T-helper 17 cell (primary cell): ENCODE results near the gene RNF150. TPM values are rescaled to one million over a fixed set of nuclear protein-coding genes. Genes with fewer than 3 reads are reported as not detected.

Experiments
- ATAC-seq: fragments of 150-1000 bp; cut with Tn5 transposase; 2 replicates; pipeline ENCODE4 v1.10.0; 2021; ENCODE audit warnings: mild to moderate bottlenecking, moderate library complexity
- DNase-seq, 3 donors: peaks; one replicate each; pipeline versions ENCODE4 v3.0.0 to v3.0.0-alpha.2; 2020 to 2021
- H3K9me3 ChIP-seq: one replicate; pipeline ENCODE4 v1.7.0; 2013; ENCODE audit warnings: low read length, mild to moderate bottlenecking; ENCODE audit not compliant: control insufficient read depth, poor library complexity, severe bottlenecking
- H3K27ac Mint-ChIP-seq: one replicate; pipeline ENCODE4 v1.8.0; 2022; ENCODE audit warnings: mild to moderate bottlenecking, moderate library complexity, mixed read lengths
- H3K27me3 Mint-ChIP-seq: one replicate; pipeline ENCODE4 v1.8.0; 2022; ENCODE audit warnings: mixed read lengths
- H3K36me3 Mint-ChIP-seq: one replicate; pipeline ENCODE4 v1.8.0; 2022; ENCODE audit warnings: low read depth, mixed read lengths
- H3K4me1 Mint-ChIP-seq: one replicate; pipeline ENCODE4 v1.8.0; 2022; ENCODE audit warnings: mild to moderate bottlenecking, mixed read lengths
- H3K4me3 Mint-ChIP-seq: one replicate; pipeline ENCODE4 v1.8.0; 2022; ENCODE audit warnings: mild to moderate bottlenecking, moderate library complexity, mixed read lengths
- total RNA-seq, 4 donors: library from RNA in 2 of 4; stranded (reverse) in 2 of 4; gene quantifications; one replicate each; pipeline ENCODE4 v1.2.3 and lab custom pipeline; 2022 to 2026

RNF150 gene
- total RNA-seq, 2 donors from 2014 or later: not detected

GRCh38 chr4:140928880-140929279, 204.4 kb downstream of the RNF150 start:
- peaks cover 22% of the 10 kb centered on the region for H3K27me3 Mint-ChIP-seq
- no peak overlapping the region for H3K27ac Mint-ChIP-seq
- no peaks in the 10 kb centered on the region for H3K9me3 ChIP-seq
- H3K4me3 Mint-ChIP-seq: no peak overlapping the region
- ATAC-seq: no peak
- no peaks in the 10 kb centered on the region for H3K36me3 Mint-ChIP-seq
- no peak for DNase-seq
- no peaks in the 10 kb centered on the region for H3K4me1 Mint-ChIP-seq

- Mint-ChIP-seq H3K27me3 (peaks cover 7% of the 10 kb centered on the region), H3K36me3 (no peaks in the 10 kb centered on the region), H3K4me1 (no peaks in the 10 kb centered on the region), H3K27ac (no peak overlapping the region), H3K4me3 (no peak overlapping the region)
- no peak for DNase-seq
- ATAC-seq: no peak
- H3K9me3 ChIP-seq: no peaks in the 10 kb centered on the region
Measured at GRCh38 chr4:140926672-140927071, 206.6 kb downstream of the RNF150 start.

GRCh38 chr4:140925417-140925816, 207.9 kb downstream of the RNF150 start:
- Mint-ChIP-seq H3K36me3 (no peaks in the 10 kb centered on the region), H3K4me3 (no peak overlapping the region), H3K27ac (no peak overlapping the region), H3K27me3 (peaks cover 2% of the 10 kb centered on the region), H3K4me1 (no peaks in the 10 kb centered on the region)
- H3K9me3 ChIP-seq: no peaks in the 10 kb centered on the region
- ATAC-seq (no peak), DNase-seq (no peak)

GRCh38 chr4:140924761-140925392, 208.4 kb downstream of the RNF150 start:
- Mint-ChIP-seq H3K27me3 (no peaks in the 10 kb centered on the region), H3K27ac (no peak overlapping the region), H3K4me1 (no peaks in the 10 kb centered on the region), H3K36me3 (no peaks in the 10 kb centered on the region), H3K4me3 (no peak overlapping the region)
- DNase-seq (no peak), ATAC-seq (no peak)
- H3K9me3 ChIP-seq: no peaks in the 10 kb centered on the region

- H3K36me3 Mint-ChIP-seq: no peaks in the 10 kb centered on the region
- H3K4me3 Mint-ChIP-seq: no peak overlapping the region
- no peaks in the 10 kb centered on the region for H3K4me1 Mint-ChIP-seq
- peaks cover 15% of the 10 kb centered on the region for H3K27me3 Mint-ChIP-seq
- DNase-seq (no peak), ATAC-seq (no peak)
- H3K27ac Mint-ChIP-seq: no peak overlapping the region
- H3K9me3 ChIP-seq: no peaks in the 10 kb centered on the region
Measured at GRCh38 chr4:140906993-140907962, 226.0 kb downstream of the RNF150 start.

GRCh38 chr4:140904904-140905303, 228.4 kb downstream of the RNF150 start:
- Mint-ChIP-seq H3K27me3 (peaks cover 30% of the 10 kb centered on the region), H3K4me1 (no peaks in the 10 kb centered on the region), H3K36me3 (no peaks in the 10 kb centered on the region), H3K4me3 (no peak overlapping the region), H3K27ac (no peak overlapping the region)
- DNase-seq (no peak), ATAC-seq (no peak)
- H3K9me3 ChIP-seq: no peaks in the 10 kb centered on the region

GRCh38 chr4:140903522-140904475, 229.5 kb downstream of the RNF150 start:
- Mint-ChIP-seq H3K36me3 (no peaks in the 10 kb centered on the region), H3K4me1 (no peaks in the 10 kb centered on the region), H3K27me3 (peaks cover 38% of the 10 kb centered on the region), H3K27ac (no peak overlapping the region), H3K4me3 (no peak overlapping the region)
- no peaks in the 10 kb centered on the region for H3K9me3 ChIP-seq
- no peak for DNase-seq
- ATAC-seq: no peak

GRCh38 chr4:140901736-140902336, 231.4 kb downstream of the RNF150 start:
- no peaks in the 10 kb centered on the region for H3K36me3 Mint-ChIP-seq
- no peaks in the 10 kb centered on the region for H3K4me1 Mint-ChIP-seq
- DNase-seq (no peak), ATAC-seq (no peak)
- H3K4me3 Mint-ChIP-seq: no peak overlapping the region
- no peak overlapping the region for H3K27ac Mint-ChIP-seq
- H3K9me3 ChIP-seq: no peaks in the 10 kb centered on the region
- peaks cover 30% of the 10 kb centered on the region for H3K27me3 Mint-ChIP-seq

GRCh38 chr4:140893939-140894338, 239.3 kb downstream of the RNF150 start:
- Mint-ChIP-seq H3K36me3 (no peaks in the 10 kb centered on the region), H3K27me3 (peaks cover 31% of the 10 kb centered on the region), H3K27ac (no peak overlapping the region)

GRCh38 chr4:140888054-140888453, 245.2 kb downstream of the RNF150 start:
- no peak for DNase-seq
- Mint-ChIP-seq H3K4me1 (no peaks in the 10 kb centered on the region), H3K4me3 (no peak overlapping the region), H3K27ac (no peak overlapping the region), H3K36me3 (no peaks in the 10 kb centered on the region), H3K27me3 (peaks cover 29% of the 10 kb centered on the region)
- H3K9me3 ChIP-seq: no peaks in the 10 kb centered on the region
- no peak for ATAC-seq

More at GRCh38 chr4:140893939-140894338, 239.3 kb downstream of the RNF150 start:
- no peaks in the 10 kb centered on the region for H3K9me3 ChIP-seq
- Mint-ChIP-seq H3K4me1 (no peaks in the 10 kb centered on the region), H3K4me3 (no peak overlapping the region)
- DNase-seq: no peak
- no peak for ATAC-seq

- H3K9me3 ChIP-seq: no peaks in the 10 kb centered on the region
- no peaks in the 10 kb centered on the region for H3K36me3 Mint-ChIP-seq
- DNase-seq (no peak), ATAC-seq (no peak)
- H3K27me3 Mint-ChIP-seq: peaks cover 26% of the 10 kb centered on the region
- H3K4me1 Mint-ChIP-seq: no peaks in the 10 kb centered on the region
- H3K4me3 Mint-ChIP-seq: no peak overlapping the region
- no peak overlapping the region for H3K27ac Mint-ChIP-seq
Measured at GRCh38 chr4:140887467-140887866, 245.8 kb downstream of the RNF150 start.

- Mint-ChIP-seq H3K4me1 (no peaks in the 10 kb centered on the region), H3K4me3 (no peak overlapping the region), H3K27ac (no peak overlapping the region), H3K36me3 (peaks cover 4% of the 10 kb centered on the region), H3K27me3 (peaks cover 6% of the 10 kb centered on the region)
- no peaks in the 10 kb centered on the region for H3K9me3 ChIP-seq
- ATAC-seq (no peak), DNase-seq (no peak)
Measured at GRCh38 chr4:140884431-140885058, 248.7 kb downstream of the RNF150 start.
